Metanephros (tissue), 1 donor: ENCODE results near the gene DCLK1. TPM values are rescaled to one million over a fixed set of nuclear protein-coding genes. Genes with fewer than 3 reads are reported as not detected.

Experiments used
- total RNA-seq: library from RNA; depleted of rRNA; stranded (reverse); fragments of >200 nt; gene quantifications from one replicate; pipeline ENCODE4 v1.2.3, GENCODE V29; 2014

Gene DCLK1
- total RNA-seq = 21.1 TPM

GRCh38 chr13:36131222-36131930 is at the start of gene DCLK1:
Gene DCLK1, minus strand, starts transcription at chr13:36131382.

Other genes with a start within 250 kb of the DCLK1 start
- 0.18 TPM for gene SOHLH2, start 83.2 kb upstream of the DCLK1 start, total RNA-seq
- 4.2 TPM for gene CCDC169, start 166.4 kb upstream of the DCLK1 start, total RNA-seq
- gene SPART, start 215.0 kb upstream of the DCLK1 start, total RNA-seq = 55.8 TPM